Activated CD8-positive, alpha-beta T cell treated with anti-CD3 and anti-CD28 coated beads, Interleukin-2, amount 10 ng/mL, durations not matched to agents 7 days and 5 days (primary cell): ENCODE data around the gene CYP51A1. TPM values are rescaled to one million over a fixed set of nuclear protein-coding genes. Genes with fewer than 3 reads are reported as not detected.
"Not testable (repeated sequence)": the region's sequence is repeated elsewhere in the genome, so short reads cannot be mapped to it uniquely, and the experiment has no call there.

Experiments used
- ATAC-seq: fragments of 150-1000 bp; cut with Tn5 transposase; one replicate; pipeline ENCODE4 v1.10.0; 2021; ENCODE audit warnings: moderate library complexity
- CTCF ChIA-PET: fragments of 350-600 bp; sonication (Branson Sonifier 250); formaldehyde crosslinking; loops from one replicate; lab custom pipeline; 2021; ENCODE audit warnings: antibody characterized with exemption; lab: Charles Lee
- POLR2A ChIA-PET: fragments of 350-600 bp; sonication (Branson Sonifier 250); formaldehyde crosslinking; loops from one replicate; lab custom pipeline; 2021; ENCODE audit warnings: antibody characterized with exemption; lab: Charles Lee
- DNase-seq: peaks from one replicate; pipeline ENCODE4 v3.0.0-alpha.2; 2020
- H3K27ac Mint-ChIP-seq: one replicate; pipeline ENCODE4 v1.8.0; 2021; ENCODE audit warnings: mild to moderate bottlenecking, mixed read lengths
- H3K27me3 Mint-ChIP-seq: one replicate; pipeline ENCODE4 v1.8.0; 2021; ENCODE audit warnings: low read depth, mixed read lengths
- H3K36me3 Mint-ChIP-seq: one replicate; pipeline ENCODE4 v1.8.0; 2021; ENCODE audit warnings: low read depth, mixed read lengths
- H3K4me1 Mint-ChIP-seq: one replicate; pipeline ENCODE4 v1.8.0; 2021; ENCODE audit warnings: low read depth, mixed read lengths
- H3K4me3 Mint-ChIP-seq: one replicate; pipeline ENCODE4 v1.8.0; 2021; ENCODE audit warnings: mild to moderate bottlenecking, mixed read lengths
- H3K9me3 Mint-ChIP-seq: one replicate; pipeline ENCODE4 v1.8.0; 2022; ENCODE audit warnings: mixed read lengths; ENCODE audit not compliant: insufficient read depth
- total RNA-seq, 2 experiments: library from RNA; stranded (reverse); gene quantifications; one replicate each; pipeline ENCODE4 v1.2.3, GENCODE V29; 2021

Gene CYP51A1
- total RNA-seq, 2 experiments from 2014 or later: 36.2 to 36.4 TPM

GRCh38 chr7:92119213-92119759, 15.0 kb downstream of the CYP51A1 start:
- Mint-ChIP-seq H3K36me3 (peaks cover 70% of the 10 kb centered on the region), H3K4me1 (no peaks in the 10 kb centered on the region), H3K4me3 (no peak overlapping the region), H3K27ac (no peak overlapping the region), H3K9me3 (no peaks in the 10 kb centered on the region), H3K27me3 (no peaks in the 10 kb centered on the region)
- ChIA-PET POLR2A (no interaction called here), CTCF (no interaction called here)
- DNase-seq (no peak), ATAC-seq (no peak)

GRCh38 chr7:92116949-92117348, 17.3 kb downstream of the CYP51A1 start:
- ChIA-PET POLR2A (no interaction called here), CTCF (no interaction called here)
- DNase-seq: no peak
- ATAC-seq: no peak
- H3K36me3 Mint-ChIP-seq: peaks cover 60% of the 10 kb centered on the region
- no peaks in the 10 kb centered on the region for H3K4me1 Mint-ChIP-seq
- no peak overlapping the region for H3K27ac Mint-ChIP-seq
- no peak overlapping the region for H3K4me3 Mint-ChIP-seq
- no peaks in the 10 kb centered on the region for H3K9me3 Mint-ChIP-seq
- H3K27me3 Mint-ChIP-seq: no peaks in the 10 kb centered on the region

- Mint-ChIP-seq H3K4me3 (no peak overlapping the region), H3K9me3 (no peaks in the 10 kb centered on the region), H3K27me3 (no peaks in the 10 kb centered on the region), H3K27ac (no peak overlapping the region), H3K4me1 (no peaks in the 10 kb centered on the region), H3K36me3 (peaks cover 52% of the 10 kb centered on the region)
- CTCF ChIA-PET: interaction anchor here (1.4 kb wide), 1 partner anchor 10 kb away, joined by 5 read pairs; no protein-coding TSS in a partner anchor
- DNase-seq: no peak
- POLR2A ChIA-PET: interaction anchor here (0.6 kb wide), 1 partner anchor 1720 kb away, joined by 4 read pairs; no protein-coding TSS in a partner anchor
- ATAC-seq: no peak
Measured at GRCh38 chr7:92115821-92116220, 18.5 kb downstream of the CYP51A1 start.

GRCh38 chr7:92110857-92111256, 23.4 kb downstream of the CYP51A1 start:
- ATAC-seq (no peak), DNase-seq (no peak)
- ChIA-PET POLR2A (no interaction called here), CTCF (no interaction called here)
- Mint-ChIP-seq H3K27ac (no peak overlapping the region), H3K27me3 (no peaks in the 10 kb centered on the region), H3K4me1 (no peaks in the 10 kb centered on the region), H3K36me3 (peaks cover 41% of the 10 kb centered on the region), H3K4me3 (no peak overlapping the region), H3K9me3 (no peaks in the 10 kb centered on the region)

GRCh38 chr7:92108821-92109220, 25.5 kb downstream of the CYP51A1 start:
- no peak overlapping the region for H3K4me3 Mint-ChIP-seq
- DNase-seq (no peak), ATAC-seq (no peak)
- H3K4me1 Mint-ChIP-seq: no peaks in the 10 kb centered on the region
- H3K9me3 Mint-ChIP-seq: no peaks in the 10 kb centered on the region
- H3K27ac Mint-ChIP-seq: no peak overlapping the region
- H3K36me3 Mint-ChIP-seq: peaks cover 26% of the 10 kb centered on the region
- H3K27me3 Mint-ChIP-seq: no peaks in the 10 kb centered on the region
- ChIA-PET POLR2A (no interaction called here), CTCF (interaction anchor here (1.0 kb wide), 1 partner anchor 24 kb away, joined by 3 read pairs; no protein-coding TSS in a partner anchor)

GRCh38 chr7:92102862-92103261, 31.4 kb downstream of the CYP51A1 start:
- POLR2A ChIA-PET, H3K4me1 Mint-ChIP-seq, H3K27me3 Mint-ChIP-seq, H3K27ac Mint-ChIP-seq, H3K9me3 Mint-ChIP-seq, H3K4me3 Mint-ChIP-seq, DNase-seq, ATAC-seq, CTCF ChIA-PET: not testable (repeated sequence)
- H3K36me3 Mint-ChIP-seq: peaks cover 38% of the 10 kb centered on the region

- ATAC-seq: no peak
- H3K36me3 Mint-ChIP-seq: peaks cover 42% of the 10 kb centered on the region
- POLR2A ChIA-PET: interaction anchor here (0.5 kb wide), 1 partner anchor 436 kb away, joined by 3 read pairs; no protein-coding TSS in a partner anchor
- DNase-seq: no peak
- CTCF ChIA-PET: no interaction called here
- H3K27ac Mint-ChIP-seq: no peak overlapping the region
- no peaks in the 10 kb centered on the region for H3K9me3 Mint-ChIP-seq
- no peak overlapping the region for H3K4me3 Mint-ChIP-seq
- no peaks in the 10 kb centered on the region for H3K4me1 Mint-ChIP-seq
- H3K27me3 Mint-ChIP-seq: no peaks in the 10 kb centered on the region
Measured at GRCh38 chr7:92100534-92100933, 33.7 kb downstream of the CYP51A1 start.

GRCh38 chr7:92095380-92095779, 38.9 kb downstream of the CYP51A1 start:
- POLR2A ChIA-PET: no interaction called here
- Mint-ChIP-seq H3K36me3 (peaks cover 43% of the 10 kb centered on the region), H3K4me3 (no peak overlapping the region), H3K27ac (no peak overlapping the region), H3K4me1 (no peaks in the 10 kb centered on the region), H3K9me3 (no peaks in the 10 kb centered on the region), H3K27me3 (no peaks in the 10 kb centered on the region)
- CTCF ChIA-PET: no interaction called here
- DNase-seq: no peak
- no peak for ATAC-seq

GRCh38 chr7:92092210-92092609, 42.1 kb downstream of the CYP51A1 start:
- H3K4me3 Mint-ChIP-seq: no peak overlapping the region
- H3K4me1 Mint-ChIP-seq: no peaks in the 10 kb centered on the region
- POLR2A ChIA-PET: interaction anchor here (0.7 kb wide), 1 partner anchor 145 kb away, joined by 6 read pairs; no protein-coding TSS in a partner anchor
- DNase-seq (no peak), ATAC-seq (no peak)
- H3K27ac Mint-ChIP-seq: no peak overlapping the region
- H3K27me3 Mint-ChIP-seq: no peaks in the 10 kb centered on the region
- H3K36me3 Mint-ChIP-seq: peaks cover 43% of the 10 kb centered on the region
- H3K9me3 Mint-ChIP-seq: no peaks in the 10 kb centered on the region
- CTCF ChIA-PET: interaction anchor here (0.7 to 1.6 kb wide), 2 partner anchors 10 to 222 kb away, joined by 3 read pairs; no protein-coding TSS in a partner anchor

GRCh38 chr7:92088266-92088665, 46.0 kb downstream of the CYP51A1 start:
- CTCF ChIA-PET: no interaction called here
- Mint-ChIP-seq H3K4me3 (no peak overlapping the region), H3K27me3 (no peaks in the 10 kb centered on the region), H3K36me3 (peaks cover 49% of the 10 kb centered on the region), H3K27ac (no peak overlapping the region), H3K4me1 (no peaks in the 10 kb centered on the region), H3K9me3 (no peaks in the 10 kb centered on the region)
- DNase-seq (no peak), ATAC-seq (no peak)
- POLR2A ChIA-PET: no interaction called here

- H3K27ac Mint-ChIP-seq, CTCF ChIA-PET, DNase-seq, POLR2A ChIA-PET, ATAC-seq, H3K9me3 Mint-ChIP-seq, H3K4me3 Mint-ChIP-seq, H3K4me1 Mint-ChIP-seq, H3K27me3 Mint-ChIP-seq: not testable (repeated sequence)
- peaks cover 41% of the 10 kb centered on the region for H3K36me3 Mint-ChIP-seq
Measured at GRCh38 chr7:92083922-92084321, 50.4 kb downstream of the CYP51A1 start.

- no peak for ATAC-seq
Measured at GRCh38 chr7:92076509-92076908, 57.8 kb downstream of the CYP51A1 start.

More at GRCh38 chr7:92076509-92076908, 57.8 kb downstream of the CYP51A1 start:
- DNase-seq: no peak
- peaks cover 21% of the 10 kb centered on the region for H3K36me3 Mint-ChIP-seq
- no peaks in the 10 kb centered on the region for H3K27me3 Mint-ChIP-seq
- H3K4me3 Mint-ChIP-seq: no peak overlapping the region
- H3K4me1 Mint-ChIP-seq: peaks cover 6% of the 10 kb centered on the region
- ChIA-PET CTCF (no interaction called here), POLR2A (no interaction called here)
- H3K9me3 Mint-ChIP-seq: no peaks in the 10 kb centered on the region
- no peak overlapping the region for H3K27ac Mint-ChIP-seq
